ENCODE data around the gene FOXP1. TPM values are rescaled to one million over a fixed set of nuclear protein-coding genes. Genes with fewer than 3 reads are reported as not detected.

The FOXP1 gene
- total and polyA plus RNA-seq, 12 donors: 4.8 to 56.0 (median 43.8) TPM

DNA sequence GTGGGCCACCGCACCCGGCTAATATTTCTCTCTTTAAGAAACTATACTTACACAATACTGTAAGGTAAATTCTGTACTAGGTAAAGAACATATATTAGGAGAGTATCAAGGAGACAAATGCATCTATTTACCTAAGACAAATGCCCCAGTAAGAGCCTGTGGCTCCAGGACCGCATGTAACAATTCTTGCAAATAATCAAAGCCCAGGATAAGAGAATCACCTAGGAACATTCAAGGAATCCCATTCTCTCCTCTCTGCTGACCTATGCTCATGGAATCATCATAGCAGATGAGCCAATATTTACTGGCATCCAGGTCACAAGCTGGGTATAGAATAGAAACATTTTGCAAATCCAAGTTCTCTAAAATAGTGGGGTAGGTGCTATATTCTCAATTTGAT is 347.7 kb downstream of the FOXP1 start:
- Histone ChIP-seq H3K36me3 (no peaks in the 10 kb centered on the region), H3K4me3 (no peak overlapping the region), H3K27me3 (no peaks in the 10 kb centered on the region), H3K4me1 (peaks cover 4 to 35% (median 16%) of the 10 kb centered on the region in 9 donors), H3K27ac (no peak overlapping the region), H3K9me3 (peaks cover 0 to 5% (median 0%) of the 10 kb centered on the region in 11 donors)
- WGBS, 2 donors: 81 to 99% methylated on average over 3 of the region's 3 CpGs
- intact Hi-C loops (cut with DNase I): loop anchor here in 1 of 10 donors (10.0 kb wide), 1 partner anchor 111 kb away; no protein-coding TSS in a partner anchor
- no peak for TF ChIP-seq CTCF (IDR thresholded peaks at IDR 0.05)
- no peak for ATAC-seq
- no peak for DNase-seq

DNA sequence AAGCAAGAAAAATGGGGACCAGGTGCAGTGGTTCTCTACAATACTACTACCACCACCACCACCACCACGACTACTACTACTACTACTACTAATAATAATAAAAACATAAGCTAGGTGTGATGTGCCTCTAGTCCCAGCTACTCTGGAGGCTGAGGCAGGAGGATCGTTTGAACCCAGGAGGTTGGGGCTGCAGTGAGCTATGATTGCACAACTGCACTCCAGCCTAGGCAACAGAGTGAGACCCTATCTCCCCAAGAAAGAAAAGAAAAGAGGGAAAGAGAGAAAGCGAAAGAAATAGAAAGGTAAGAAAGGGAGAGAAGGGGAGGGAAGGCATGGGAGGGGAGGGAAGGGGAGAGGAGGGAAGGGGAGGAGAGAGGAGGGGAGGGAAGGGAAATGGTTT is 350.6 kb downstream of the FOXP1 start:
- H3K9me3 ChIP-seq: peaks cover 0 to 5% (median 0%) of the 10 kb centered on the region in 11 donors
- H3K27me3 ChIP-seq: no peaks in the 10 kb centered on the region
- no peaks in the 10 kb centered on the region for H3K36me3 ChIP-seq
- DNase-seq: no peak
- H3K4me1 ChIP-seq: peaks cover 0 to 13% (median 6%) of the 10 kb centered on the region in 9 donors
- no peak overlapping the region for H3K27ac ChIP-seq
- no peak for ATAC-seq
- no peak for TF ChIP-seq CTCF (IDR thresholded peaks at IDR 0.05)
- H3K4me3 ChIP-seq: no peak overlapping the region
- WGBS, 2 donors: 97 to 99% methylated on average over 3 of the region's 3 CpGs
- intact Hi-C loops (cut with DNase I): loop anchor here in 1 of 10 donors (10.0 kb wide), 1 partner anchor 108 kb away; no protein-coding TSS in a partner anchor

DNA sequence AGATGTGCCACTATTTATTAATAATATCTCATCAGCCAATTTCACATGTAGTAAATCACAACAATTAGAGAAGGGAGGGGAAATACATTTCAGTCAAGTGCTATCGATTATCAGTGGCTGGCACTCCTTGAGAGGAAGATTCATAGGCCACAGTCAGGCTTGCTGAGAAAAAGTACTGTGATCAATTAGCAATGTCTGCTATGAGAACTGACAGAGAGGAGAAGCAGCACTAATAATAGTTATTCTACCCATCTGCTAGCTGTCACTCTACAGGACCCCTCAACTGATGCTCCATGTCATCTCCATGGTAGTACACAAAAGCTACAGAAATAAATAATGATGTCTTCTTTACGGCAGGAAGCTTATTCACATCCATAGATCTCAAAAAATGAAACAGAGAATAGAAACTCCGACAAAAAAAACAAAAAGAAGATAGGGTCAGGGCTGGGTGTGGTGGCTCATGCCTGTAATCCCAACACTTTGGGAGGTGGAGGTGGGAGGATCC is 351.3 kb downstream of the FOXP1 start:
- DNase-seq: no peak
- Histone ChIP-seq H3K4me1 (peaks cover 0 to 13% (median under 1%) of the 10 kb centered on the region in 9 donors), H3K9me3 (peaks cover 0 to 5% (median 0%) of the 10 kb centered on the region in 11 donors), H3K27me3 (no peaks in the 10 kb centered on the region), H3K4me3 (no peak overlapping the region), H3K36me3 (no peaks in the 10 kb centered on the region), H3K27ac (no peak overlapping the region)
- TF ChIP-seq CTCF (IDR thresholded peaks at IDR 0.05): no peak
- no peak for ATAC-seq
- intact Hi-C loops (cut with DNase I): loop anchor here in 1 of 10 donors (10.0 kb wide), 1 partner anchor 107 kb away; no protein-coding TSS in a partner anchor
- WGBS, 2 donors: 52 to 72% methylated on average over 3 of the region's 3 CpGs

GRCh38 chr3:71231680-71232079 is 351.8 kb downstream of the FOXP1 start:
- no peaks in the 10 kb centered on the region for H3K27me3 ChIP-seq
- H3K36me3 ChIP-seq: no peaks in the 10 kb centered on the region
- no peak for DNase-seq
- TF ChIP-seq CTCF (IDR thresholded peaks at IDR 0.05): no peak
- 60 to 61% methylated on average over 4 of the region's 4 CpGs for WGBS, 2 donors
- H3K4me1 ChIP-seq: peaks cover 0 to 17% (median 6%) of the 10 kb centered on the region in 9 donors
- H3K27ac ChIP-seq: no peak overlapping the region
- no peak overlapping the region for H3K4me3 ChIP-seq
- ATAC-seq: no peak
- intact Hi-C loops (cut with DNase I): loop anchor here in 1 of 10 donors (10.0 kb wide), 1 partner anchor 107 kb away; no protein-coding TSS in a partner anchor
- peaks cover 0 to 5% (median 0%) of the 10 kb centered on the region in 11 donors for H3K9me3 ChIP-seq

Measured in heart right ventricle (tissue), 16 donors.